Measurements from ENCODE around the gene SEPTIN5.

The SEPTIN5 gene

DNA sequence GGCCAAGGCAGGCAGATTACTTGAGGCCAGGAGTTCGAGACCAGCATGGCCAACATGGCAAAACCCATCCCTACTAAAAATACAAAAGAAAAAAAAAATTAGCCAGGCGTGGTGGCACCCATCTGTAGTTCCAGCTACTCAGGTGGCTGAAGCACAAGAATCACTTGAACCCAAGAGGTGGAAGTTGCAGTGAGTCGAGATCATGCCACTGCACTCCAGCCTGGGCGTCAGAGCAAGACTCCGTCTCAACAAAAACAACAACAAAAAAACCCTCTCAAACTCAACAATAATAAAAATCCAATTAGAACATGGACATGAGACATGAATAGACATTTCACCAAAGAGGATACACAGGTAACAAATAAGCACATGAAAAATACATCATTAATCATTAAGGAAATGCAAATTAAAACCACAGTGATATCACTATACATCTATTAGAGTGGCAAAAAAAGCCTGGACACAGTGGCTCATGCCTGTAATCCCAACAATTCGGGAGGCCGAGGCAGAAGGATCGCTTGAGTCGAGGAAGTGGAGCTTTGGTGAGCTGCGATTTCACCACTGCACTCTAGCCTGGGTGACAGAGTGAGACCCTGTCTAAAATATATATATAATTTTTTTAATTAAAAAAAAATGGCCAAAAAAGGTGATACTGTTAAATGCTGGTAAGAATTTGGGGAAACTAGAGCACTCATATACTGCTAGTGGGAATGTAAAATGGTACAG, 12.7 kb upstream of the SEPTIN5 start:
- H3K27ac ChIP-seq (ENCODE audit: low read length): no peak overlapping the region
- TF ChIP-seq, protein P1, sequence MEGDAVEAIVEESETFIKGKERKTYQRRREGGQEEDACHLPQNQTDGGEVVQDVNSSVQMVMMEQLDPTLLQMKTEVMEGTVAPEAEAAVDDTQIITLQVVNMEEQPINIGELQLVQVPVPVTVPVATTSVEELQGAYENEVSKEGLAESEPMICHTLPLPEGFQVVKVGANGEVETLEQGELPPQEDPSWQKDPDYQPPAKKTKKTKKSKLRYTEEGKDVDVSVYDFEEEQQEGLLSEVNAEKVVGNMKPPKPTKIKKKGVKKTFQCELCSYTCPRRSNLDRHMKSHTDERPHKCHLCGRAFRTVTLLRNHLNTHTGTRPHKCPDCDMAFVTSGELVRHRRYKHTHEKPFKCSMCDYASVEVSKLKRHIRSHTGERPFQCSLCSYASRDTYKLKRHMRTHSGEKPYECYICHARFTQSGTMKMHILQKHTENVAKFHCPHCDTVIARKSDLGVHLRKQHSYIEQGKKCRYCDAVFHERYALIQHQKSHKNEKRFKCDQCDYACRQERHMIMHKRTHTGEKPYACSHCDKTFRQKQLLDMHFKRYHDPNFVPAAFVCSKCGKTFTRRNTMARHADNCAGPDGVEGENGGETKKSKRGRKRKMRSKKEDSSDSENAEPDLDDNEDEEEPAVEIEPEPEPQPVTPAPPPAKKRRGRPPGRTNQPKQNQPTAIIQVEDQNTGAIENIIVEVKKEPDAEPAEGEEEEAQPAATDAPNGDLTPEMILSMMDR (IDR thresholded peaks at IDR 0.05; ENCODE audit: low read depth, low read length): no peak
- no peak for TF ChIP-seq EZH2phosphoT487 (IDR thresholded peaks at IDR 0.05; ENCODE audit: low read depth)
- H4K20me1 ChIP-seq (ENCODE audit: insufficient read depth, low read length): no peaks in the 10 kb centered on the region
- no peak overlapping the region for H3K4me2 ChIP-seq (ENCODE audit: low read length)
- no peaks in the 10 kb centered on the region for H3K9me3 ChIP-seq (ENCODE audit: insufficient read depth, low read length)
- H2AFZ ChIP-seq (ENCODE audit: low read depth, low read length): no peak overlapping the region
- no peak overlapping the region for H3K4me3 ChIP-seq (ENCODE audit: low read length)
- no peaks in the 10 kb centered on the region for H3K36me3 ChIP-seq (replicated peaks; ENCODE audit: low read depth, low read length)
- H3K27me3 ChIP-seq (ENCODE audit: low read depth, low read length): no peaks in the 10 kb centered on the region
- no peak overlapping the region for H3K9ac ChIP-seq (ENCODE audit: low read length)
- H3K79me2 ChIP-seq (ENCODE audit: low read length): no peaks in the 10 kb centered on the region
- no peaks in the 10 kb centered on the region; the same call in 1 of the 2 replicates for H3K4me1 ChIP-seq (ENCODE audit: low read length)

DNA sequence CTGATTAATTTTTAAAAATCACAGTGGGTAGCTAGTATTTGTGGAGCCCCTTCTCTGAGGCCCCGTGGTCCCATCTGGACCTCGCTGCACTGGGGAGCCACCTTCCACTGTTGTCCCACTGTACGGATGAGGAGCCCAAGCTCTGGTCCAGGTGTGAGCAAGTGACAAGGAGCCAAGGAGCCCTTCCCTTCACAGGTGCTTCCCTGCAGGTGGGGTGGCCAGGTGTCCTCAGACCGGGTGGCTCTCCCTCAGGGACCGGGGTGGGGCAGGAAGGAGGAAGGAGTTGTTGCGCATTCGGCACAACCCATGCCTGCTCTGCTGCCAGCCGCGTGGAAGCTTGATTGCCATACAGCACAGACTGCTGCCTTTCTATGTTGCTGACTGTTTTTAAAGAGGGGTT, 10.4 kb upstream of the SEPTIN5 start:
- H3K27ac ChIP-seq (ENCODE audit: low read length): no peak overlapping the region
- no peaks in the 10 kb centered on the region for H3K9me3 ChIP-seq (ENCODE audit: insufficient read depth, low read length)
- H3K4me1 ChIP-seq (ENCODE audit: low read length): no peaks in the 10 kb centered on the region; the same call in 1 of the 2 replicates
- no peak overlapping the region for H3K4me3 ChIP-seq (ENCODE audit: low read length)
- H3K36me3 ChIP-seq (replicated peaks; ENCODE audit: low read depth, low read length): no peaks in the 10 kb centered on the region
- no peaks in the 10 kb centered on the region for H3K27me3 ChIP-seq (ENCODE audit: low read depth, low read length)
- no peak overlapping the region for H3K4me2 ChIP-seq (ENCODE audit: low read length)
- H3K9ac ChIP-seq (ENCODE audit: low read length): no peak overlapping the region
- H4K20me1 ChIP-seq (ENCODE audit: insufficient read depth, low read length): no peaks in the 10 kb centered on the region
- H3K79me2 ChIP-seq (ENCODE audit: low read length): no peaks in the 10 kb centered on the region
- no peak overlapping the region for H2AFZ ChIP-seq (ENCODE audit: low read depth, low read length)
- TF ChIP-seq, protein P1 (IDR thresholded peaks at IDR 0.05; ENCODE audit: low read depth, low read length): no peak

DNA sequence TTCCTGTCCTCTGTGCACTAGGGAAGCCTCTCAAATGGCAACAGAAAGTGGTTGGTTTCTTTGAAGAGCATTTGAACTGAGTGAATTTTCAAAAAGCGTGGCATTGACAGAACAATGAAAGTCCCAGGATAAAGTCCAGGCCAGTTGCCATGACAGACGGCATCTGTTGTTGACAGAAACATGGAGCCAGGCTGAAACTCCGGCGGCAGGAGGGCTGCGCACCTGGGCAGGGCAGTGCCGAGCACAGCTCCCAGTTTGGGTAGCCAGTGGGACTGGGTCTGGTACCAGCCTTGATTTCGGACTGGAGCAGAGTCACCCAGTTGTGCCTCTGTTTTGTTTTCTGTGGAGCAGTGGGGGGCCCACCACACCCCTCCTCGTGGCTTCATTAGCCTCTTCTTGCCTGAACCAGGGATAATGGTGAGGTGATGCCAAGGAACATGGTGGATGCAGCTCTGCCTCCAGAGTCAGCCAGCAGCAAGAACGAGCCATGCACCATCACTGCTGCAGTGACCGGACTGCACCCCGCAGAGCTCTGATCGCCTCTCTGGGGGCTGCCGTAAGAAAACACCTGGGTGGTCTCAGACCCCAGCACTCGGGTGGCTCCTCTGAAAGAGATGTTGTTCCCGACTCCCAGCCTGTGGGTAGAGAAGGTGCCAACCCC, 9.8 kb upstream of the SEPTIN5 start:
- Histone ChIP-seq H3K4me1 (ENCODE audit: low read length) (no peaks in the 10 kb centered on the region; the same call in 1 of the 2 replicates), H3K79me2 (ENCODE audit: low read length) (no peaks in the 10 kb centered on the region), H3K9me3 (ENCODE audit: insufficient read depth, low read length) (no peaks in the 10 kb centered on the region), H3K27me3 (ENCODE audit: low read depth, low read length) (no peaks in the 10 kb centered on the region), H2AFZ (ENCODE audit: low read depth, low read length) (no peak overlapping the region), H3K4me2 (ENCODE audit: low read length) (no peak overlapping the region), H3K36me3 (replicated peaks; ENCODE audit: low read depth, low read length) (no peaks in the 10 kb centered on the region), H3K27ac (ENCODE audit: low read length) (no peak overlapping the region), H3K9ac (ENCODE audit: low read length) (no peak overlapping the region), H3K4me3 (ENCODE audit: low read length) (no peak overlapping the region), H4K20me1 (ENCODE audit: insufficient read depth, low read length) (no peaks in the 10 kb centered on the region)
- TF ChIP-seq, protein P1 (IDR thresholded peaks at IDR 0.05; ENCODE audit: low read depth, low read length): no peak
- no peak for TF ChIP-seq EZH2phosphoT487 (IDR thresholded peaks at IDR 0.05; ENCODE audit: low read depth)

DNA sequence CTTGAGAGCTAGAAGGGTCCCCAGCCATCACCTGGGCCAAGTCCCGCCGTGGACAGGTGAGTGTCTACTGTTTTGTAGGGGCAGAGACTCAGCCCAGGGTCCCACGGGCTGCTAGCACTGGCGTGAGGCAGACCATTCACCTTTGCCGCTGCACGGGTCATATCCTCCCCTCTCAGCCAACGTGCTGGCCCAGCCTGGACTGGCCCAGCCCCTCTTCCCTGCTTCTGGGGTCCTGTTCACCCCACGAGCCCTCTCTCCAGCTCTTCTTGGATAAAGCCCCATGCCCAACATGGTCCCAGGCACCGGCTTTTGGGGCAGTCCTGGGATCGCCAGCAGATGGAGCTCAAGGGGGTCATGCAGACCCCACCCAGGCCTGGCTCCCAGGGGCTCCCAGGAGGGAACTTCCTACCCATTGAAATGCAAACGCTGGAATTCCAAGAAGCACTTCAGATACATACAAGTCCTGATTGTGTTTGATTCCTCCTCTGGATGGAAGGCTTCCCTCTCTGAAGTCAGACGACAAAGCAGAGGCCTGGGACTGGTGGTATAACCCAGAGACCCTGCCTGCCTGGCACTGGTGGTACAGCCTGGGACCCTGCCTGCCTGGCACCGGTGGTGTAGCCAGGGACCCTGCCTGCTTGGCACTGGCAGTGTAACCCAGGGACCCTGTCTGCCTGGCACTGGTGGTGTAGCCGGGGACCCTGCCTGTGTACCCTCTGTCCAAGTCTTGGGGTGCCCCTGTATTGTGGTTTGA, 8.9 kb upstream of the SEPTIN5 start:
- H3K79me2 ChIP-seq (ENCODE audit: low read length): no peaks in the 10 kb centered on the region
- H2AFZ ChIP-seq (ENCODE audit: low read depth, low read length): no peak overlapping the region
- no peaks in the 10 kb centered on the region for H4K20me1 ChIP-seq (ENCODE audit: insufficient read depth, low read length)
- no peaks in the 10 kb centered on the region; the same call in 1 of the 2 replicates for H3K4me1 ChIP-seq (ENCODE audit: low read length)
- H3K9ac ChIP-seq (ENCODE audit: low read length): no peak overlapping the region
- no peak overlapping the region for H3K4me2 ChIP-seq (ENCODE audit: low read length)
- no peaks in the 10 kb centered on the region for H3K9me3 ChIP-seq (ENCODE audit: insufficient read depth, low read length)
- H3K27me3 ChIP-seq (ENCODE audit: low read depth, low read length): no peaks in the 10 kb centered on the region
- no peak for TF ChIP-seq EZH2phosphoT487 (IDR thresholded peaks at IDR 0.05; ENCODE audit: low read depth)
- TF ChIP-seq, protein P1 (IDR thresholded peaks at IDR 0.05; ENCODE audit: low read depth, low read length): peak; percentile 21
- no peak overlapping the region for H3K27ac ChIP-seq (ENCODE audit: low read length)
- H3K36me3 ChIP-seq (replicated peaks; ENCODE audit: low read depth, low read length): no peaks in the 10 kb centered on the region
- H3K4me3 ChIP-seq (ENCODE audit: low read length): no peak overlapping the region
